Activated CD4-positive, alpha-beta memory T cell treated with anti-CD3 and anti-CD28 coated beads for 36 hours (primary cell): Measurements from ENCODE around the gene TMEM184A. TPM values are rescaled to one million over a fixed set of nuclear protein-coding genes. Genes with fewer than 3 reads are reported as not detected.

ENCODE experiments used
- CTCF ChIA-PET: fragments of 350-600 bp; sonication (Branson Sonifier 250); formaldehyde crosslinking; loops from one replicate; lab custom pipeline; 2021; ENCODE audit warnings: antibody characterized with exemption, inconsistent platforms; lab: Charles Lee
- POLR2A ChIA-PET: fragments of 350-600 bp; sonication (Branson Sonifier 250); formaldehyde crosslinking; loops from one replicate; lab custom pipeline; 2021; ENCODE audit warnings: antibody characterized with exemption; lab: Charles Lee
- DNase-seq: peaks from one replicate; pipeline ENCODE4 v3.0.0-alpha.2; 2020
- H3K27ac Mint-ChIP-seq: one replicate; pipeline ENCODE4 v1.8.0; 2021; ENCODE audit warnings: mixed read lengths
- H3K27me3 Mint-ChIP-seq: one replicate; pipeline ENCODE4 v1.8.0; 2021; ENCODE audit warnings: mixed read lengths
- H3K36me3 Mint-ChIP-seq: one replicate; pipeline ENCODE4 v1.8.0; 2021; ENCODE audit warnings: mixed read lengths
- H3K4me1 Mint-ChIP-seq: one replicate; pipeline ENCODE4 v1.8.0; 2021; ENCODE audit warnings: low read depth, mixed read lengths
- H3K4me3 Mint-ChIP-seq: one replicate; pipeline ENCODE4 v1.8.0; 2021; ENCODE audit warnings: mild to moderate bottlenecking, mixed read lengths
- H3K9me3 Mint-ChIP-seq: one replicate; pipeline ENCODE4 v1.8.0; 2021; ENCODE audit warnings: mixed read lengths
- intact Hi-C: fragments of 100-400 bp; cut with micrococcal nuclease; formaldehyde crosslinking; loops from one replicate; pipeline ENCODE4 v1.15.1; 2023
- total RNA-seq, 2 experiments: library from RNA; stranded (reverse); gene quantifications; one replicate each; pipeline ENCODE4 v1.2.3, GENCODE V29; 2021

Gene TMEM184A
- total RNA-seq, 2 experiments from 2014 or later = not detected

DNA sequence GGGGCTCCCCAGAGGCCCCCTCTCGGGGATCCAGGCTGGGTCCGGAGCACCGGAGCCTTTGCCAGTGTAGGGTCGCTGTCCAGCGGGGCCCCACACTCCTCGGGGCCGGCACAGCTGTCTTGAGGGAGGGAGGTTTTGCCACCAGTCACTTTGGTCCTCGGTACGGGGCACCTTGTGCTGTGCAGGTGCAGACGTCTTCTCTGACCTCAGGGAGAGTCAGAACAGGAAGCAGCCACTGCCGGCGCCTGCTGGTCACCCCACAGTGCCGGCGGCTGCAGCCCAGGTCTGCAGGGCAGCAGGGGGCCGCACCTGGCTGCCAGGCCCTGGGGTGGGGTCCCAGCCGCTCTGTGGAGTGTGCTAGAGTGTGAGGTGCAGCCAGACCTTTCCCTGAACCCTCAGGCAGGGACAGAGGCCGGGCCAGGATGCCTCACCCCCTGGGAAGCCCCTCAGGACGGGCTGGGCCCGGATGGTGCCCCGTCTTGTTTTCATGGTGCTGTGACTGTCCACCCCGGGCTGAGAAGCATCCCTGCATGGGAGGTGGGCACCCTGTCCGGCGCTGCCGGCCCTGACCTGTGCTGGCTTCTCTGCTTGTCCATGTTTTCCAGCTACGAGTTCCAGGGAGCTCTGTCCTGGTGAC is 17.3 kb downstream of the TMEM184A start:
- H3K4me3 Mint-ChIP-seq = no peak overlapping the region
- ChIA-PET CTCF (no interaction called here), POLR2A (no interaction called here)
- H3K9me3 Mint-ChIP-seq = no peaks in the 10 kb centered on the region
- peaks cover 10% of the 10 kb centered on the region for H3K4me1 Mint-ChIP-seq
- no peak overlapping the region for H3K27ac Mint-ChIP-seq
- H3K36me3 Mint-ChIP-seq = peaks cover 18% of the 10 kb centered on the region
- no peak for DNase-seq
- H3K27me3 Mint-ChIP-seq = no peaks in the 10 kb centered on the region
- intact Hi-C loops = no loop called here

DNA sequence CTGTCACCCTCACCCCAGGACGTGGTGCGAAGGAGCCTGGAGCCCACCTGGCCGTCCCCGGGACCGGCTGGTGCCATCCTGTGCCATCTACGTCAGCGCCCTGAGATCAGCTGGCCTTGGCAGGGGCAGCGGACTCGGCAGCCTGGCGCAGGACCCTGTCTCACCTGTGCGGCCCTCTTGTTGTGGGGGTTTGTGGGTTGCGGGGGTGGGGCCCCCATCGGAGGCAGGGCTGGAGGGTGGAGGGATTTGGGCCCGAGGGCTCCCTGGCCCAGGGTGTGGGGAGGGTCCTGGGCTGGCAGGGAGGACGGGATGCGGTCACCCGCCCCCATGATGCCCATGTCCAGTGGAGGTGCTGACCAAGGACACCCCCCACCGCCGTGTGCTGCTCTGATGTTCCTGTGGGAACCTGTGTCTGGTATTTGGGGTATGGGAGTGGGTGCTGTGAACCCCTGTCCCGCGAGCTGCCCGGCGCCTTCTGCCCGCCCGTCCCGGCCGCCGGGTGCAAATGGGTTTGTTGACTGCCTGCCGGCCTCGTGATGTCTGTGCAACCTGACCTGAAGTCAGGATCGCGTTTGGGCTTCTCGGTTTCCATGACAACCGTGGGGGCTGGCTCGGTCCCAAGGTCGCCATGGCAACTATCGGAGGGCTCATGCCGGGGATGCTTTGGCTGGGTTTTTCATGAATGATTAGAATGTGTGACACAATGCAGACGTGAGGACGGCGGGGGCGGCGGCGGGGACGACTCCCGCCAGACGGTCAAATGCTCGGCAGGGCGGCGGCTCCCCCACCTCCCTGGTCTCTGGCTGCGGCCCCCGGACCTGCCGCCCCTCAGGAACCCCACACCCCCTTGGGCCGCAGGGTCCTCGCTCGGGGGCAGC is 18.2 kb downstream of the TMEM184A start:
- POLR2A ChIA-PET = no interaction called here
- Mint-ChIP-seq H3K9me3 (no peaks in the 10 kb centered on the region), H3K27me3 (no peaks in the 10 kb centered on the region), H3K4me1 (peaks cover 19% of the 10 kb centered on the region), H3K36me3 (peaks cover 20% of the 10 kb centered on the region), H3K27ac (no peak overlapping the region), H3K4me3 (no peak overlapping the region)
- intact Hi-C loops = no loop called here
- CTCF ChIA-PET = no interaction called here
- no peak for DNase-seq

DNA sequence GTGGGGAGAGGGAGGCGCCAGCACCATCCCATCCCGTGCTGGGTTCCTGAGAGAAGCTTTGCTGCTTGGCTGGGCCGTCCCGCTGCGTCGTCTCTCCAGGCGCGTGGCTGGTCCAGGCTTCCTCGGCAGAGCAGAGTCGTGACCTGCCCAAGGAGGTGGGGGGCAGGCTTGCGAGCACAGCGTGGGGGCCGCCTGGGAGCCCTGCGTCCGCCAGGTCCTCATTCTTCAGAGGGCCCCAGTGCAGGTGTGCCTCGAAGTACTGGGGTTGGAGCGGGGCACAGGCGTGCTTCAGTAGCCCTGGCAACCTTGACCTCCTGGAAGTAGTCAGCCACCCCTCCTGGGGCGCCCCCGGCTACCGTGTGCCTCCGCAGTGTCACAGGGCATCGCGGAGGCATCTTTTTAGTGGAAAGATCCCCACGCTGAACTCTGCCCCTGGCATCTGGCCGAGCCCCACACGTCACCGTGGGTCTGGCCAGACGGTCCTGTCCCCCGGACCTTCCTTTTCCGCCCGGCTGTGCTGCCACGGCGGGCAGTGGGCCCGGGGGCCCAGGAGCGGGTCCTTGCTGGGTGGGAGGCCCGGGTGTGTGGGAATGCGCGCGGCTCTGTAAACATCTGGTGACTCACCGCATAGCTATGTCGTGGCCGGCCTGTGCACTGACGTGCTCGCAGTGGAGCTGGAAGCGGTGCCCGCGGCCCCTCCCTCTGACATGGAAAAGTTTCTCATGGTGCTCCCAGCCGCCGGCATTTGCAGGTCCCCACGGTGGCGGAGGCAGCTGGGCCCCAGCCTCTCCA is 19.1 kb downstream of the TMEM184A start:
- DNase-seq = no peak
- Mint-ChIP-seq H3K9me3 (no peaks in the 10 kb centered on the region), H3K4me1 (peaks cover 21% of the 10 kb centered on the region), H3K4me3 (no peak overlapping the region), H3K27me3 (no peaks in the 10 kb centered on the region), H3K36me3 (peaks cover 21% of the 10 kb centered on the region), H3K27ac (no peak overlapping the region)
- ChIA-PET CTCF (no interaction called here), POLR2A (no interaction called here)
- intact Hi-C loops = no loop called here

DNA sequence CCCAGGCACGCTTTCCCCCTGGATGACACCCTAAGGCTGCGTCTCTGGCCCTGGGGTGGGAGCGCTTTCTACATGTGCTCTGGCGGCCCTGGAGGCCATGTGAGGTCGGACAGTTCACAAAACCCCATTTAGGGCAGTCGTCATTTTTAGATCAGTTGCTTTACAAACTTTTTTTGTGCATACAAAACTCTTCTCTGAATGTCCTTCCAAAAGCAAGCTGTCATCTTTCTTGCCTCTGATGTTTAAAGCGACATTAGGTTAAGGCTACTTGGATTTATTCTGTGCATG is 19.6 kb downstream of the TMEM184A start:
- Mint-ChIP-seq H3K4me3 (no peak overlapping the region), H3K36me3 (peaks cover 20% of the 10 kb centered on the region), H3K4me1 (peaks cover 26% of the 10 kb centered on the region), H3K27me3 (no peaks in the 10 kb centered on the region), H3K27ac (no peak overlapping the region), H3K9me3 (no peaks in the 10 kb centered on the region)
- POLR2A ChIA-PET = no interaction called here
- CTCF ChIA-PET = no interaction called here
- intact Hi-C loops = no loop called here
- no peak for DNase-seq

DNA sequence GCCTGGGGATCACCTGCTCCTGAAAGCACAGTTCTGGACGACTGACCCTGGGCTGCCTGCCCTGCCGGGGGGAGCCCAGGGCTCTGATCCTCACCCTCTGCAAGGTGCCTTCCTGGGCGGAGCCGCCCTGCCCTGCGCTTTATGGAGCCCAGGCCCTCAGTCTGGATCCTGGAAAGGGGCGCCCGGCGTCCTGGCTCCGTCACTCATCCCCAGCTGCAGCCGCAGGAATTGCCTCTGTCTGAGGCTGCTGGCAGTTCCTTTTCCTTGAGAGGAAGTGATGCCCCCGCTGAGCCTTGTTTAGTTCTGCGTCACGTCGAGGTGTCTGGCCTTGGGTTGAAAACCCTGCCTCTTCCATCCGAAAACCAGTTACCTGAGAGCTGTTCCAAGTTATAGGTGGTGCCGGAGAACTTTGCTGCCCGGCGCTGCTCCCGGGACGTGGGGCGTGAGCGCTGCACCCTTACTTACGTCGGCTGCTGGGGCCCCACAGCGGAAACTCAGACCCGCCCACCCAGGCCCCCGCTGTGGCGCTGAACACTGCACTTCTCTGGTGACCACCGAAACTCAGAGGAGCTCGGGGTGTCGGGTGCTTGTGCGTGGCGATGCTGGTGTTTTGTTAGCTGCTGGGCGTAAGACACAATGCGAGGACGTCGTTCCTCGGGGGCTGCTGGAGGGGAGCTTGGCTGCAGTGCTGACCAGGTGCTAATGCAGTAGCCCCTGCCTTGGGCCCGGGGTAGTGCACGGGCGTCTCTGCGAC is 20.1 kb downstream of the TMEM184A start:
- intact Hi-C loops = no loop called here
- Mint-ChIP-seq H3K27ac (no peak overlapping the region), H3K4me3 (no peak overlapping the region), H3K4me1 (peaks cover 26% of the 10 kb centered on the region), H3K36me3 (peaks cover 15% of the 10 kb centered on the region), H3K27me3 (no peaks in the 10 kb centered on the region), H3K9me3 (no peaks in the 10 kb centered on the region)
- DNase-seq = no peak
- ChIA-PET POLR2A (interaction anchor here (1.5 kb wide), 1 partner anchor 11 kb away, joined by 3 read pairs; no protein-coding TSS in a partner anchor), CTCF (interaction anchor here (0.9 kb wide), 1 partner anchor 43 kb away, joined by 3 read pairs; no protein-coding TSS in a partner anchor)

DNA sequence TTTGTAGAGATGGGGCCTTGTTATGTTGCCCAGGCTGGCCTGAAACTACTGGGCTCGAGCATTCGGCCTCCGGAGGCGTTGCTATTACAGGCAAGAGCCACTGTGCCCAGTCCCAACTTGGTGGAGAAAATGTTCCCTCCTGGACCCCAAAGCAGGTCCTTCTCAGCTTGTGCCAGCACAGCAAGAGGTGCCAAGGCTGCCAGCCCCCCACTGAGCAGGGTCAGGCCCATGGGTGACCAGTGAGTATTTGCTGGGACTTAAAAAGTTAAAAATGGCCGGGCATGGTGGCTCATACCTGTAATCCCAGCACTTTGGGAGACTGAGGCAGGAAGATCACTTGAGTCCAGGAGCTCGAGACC is 20.9 kb downstream of the TMEM184A start:
- DNase-seq = no peak
- POLR2A ChIA-PET = interaction anchor here (0.7 to 1.5 kb wide), 2 partner anchors 12 to 316 kb away, joined by 3 to 6 read pairs; no protein-coding TSS in a partner anchor
- intact Hi-C loops = no loop called here
- Mint-ChIP-seq H3K27ac (no peak overlapping the region), H3K4me1 (peaks cover 26% of the 10 kb centered on the region), H3K36me3 (peaks cover 14% of the 10 kb centered on the region), H3K9me3 (no peaks in the 10 kb centered on the region), H3K27me3 (no peaks in the 10 kb centered on the region), H3K4me3 (no peak overlapping the region)
- CTCF ChIA-PET = interaction anchor here (0.9 kb wide), 1 partner anchor 44 kb away, joined by 3 read pairs; no protein-coding TSS in a partner anchor

DNA sequence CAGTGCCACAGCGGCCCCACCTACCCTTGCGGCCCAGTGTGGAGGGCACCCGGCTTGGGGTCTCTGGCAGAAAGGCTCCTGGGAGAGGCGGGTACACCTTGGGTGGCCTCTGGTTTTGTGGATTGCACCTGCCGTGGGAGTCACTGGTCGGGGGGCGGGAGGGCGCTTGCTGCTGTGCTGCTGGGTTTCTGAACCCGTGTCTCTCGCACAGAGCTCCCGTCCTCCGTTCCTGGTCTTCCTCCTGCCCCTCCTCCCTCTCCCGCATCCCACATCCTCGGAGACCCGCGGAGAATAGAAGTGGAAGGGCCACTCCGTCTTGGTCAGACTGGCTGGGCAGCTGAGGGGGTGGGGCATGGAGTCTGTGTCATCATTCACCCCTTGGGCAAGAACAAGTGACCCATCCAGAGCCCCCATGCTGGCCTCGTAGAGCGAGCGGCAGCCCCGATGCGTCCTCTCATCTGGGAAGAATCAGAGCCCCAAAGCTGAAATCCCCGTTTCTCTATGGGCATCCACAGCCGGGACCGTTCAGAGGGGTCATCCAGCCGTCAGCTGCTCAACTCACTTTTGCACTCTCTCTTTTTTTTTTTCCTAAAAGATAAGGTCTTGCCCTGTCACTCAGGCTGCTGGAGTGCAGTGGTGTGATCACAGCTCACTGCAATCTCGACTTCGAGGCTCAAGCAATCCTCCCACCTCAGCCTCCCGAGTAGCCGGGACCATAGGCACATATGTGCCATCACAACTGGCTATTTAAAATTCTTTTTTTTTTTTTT is 21.5 kb downstream of the TMEM184A start:
- H3K4me1 Mint-ChIP-seq = peaks cover 26% of the 10 kb centered on the region
- no peak for DNase-seq
- H3K27me3 Mint-ChIP-seq = no peaks in the 10 kb centered on the region
- no peaks in the 10 kb centered on the region for H3K9me3 Mint-ChIP-seq
- no peak overlapping the region for H3K4me3 Mint-ChIP-seq
- no peak overlapping the region for H3K27ac Mint-ChIP-seq
- ChIA-PET POLR2A (interaction anchor here (0.7 to 1.5 kb wide), 2 partner anchors 13 to 316 kb away, joined by 3 to 6 read pairs; no protein-coding TSS in a partner anchor), CTCF (interaction anchor here (0.9 kb wide), 1 partner anchor 45 kb away, joined by 3 read pairs; no protein-coding TSS in a partner anchor)
- intact Hi-C loops = loop anchor here (5.0 kb wide), 1 partner anchor 77 kb away; the partner anchor contains the start of gene MICALL2
- peaks cover 9% of the 10 kb centered on the region for H3K36me3 Mint-ChIP-seq

DNA sequence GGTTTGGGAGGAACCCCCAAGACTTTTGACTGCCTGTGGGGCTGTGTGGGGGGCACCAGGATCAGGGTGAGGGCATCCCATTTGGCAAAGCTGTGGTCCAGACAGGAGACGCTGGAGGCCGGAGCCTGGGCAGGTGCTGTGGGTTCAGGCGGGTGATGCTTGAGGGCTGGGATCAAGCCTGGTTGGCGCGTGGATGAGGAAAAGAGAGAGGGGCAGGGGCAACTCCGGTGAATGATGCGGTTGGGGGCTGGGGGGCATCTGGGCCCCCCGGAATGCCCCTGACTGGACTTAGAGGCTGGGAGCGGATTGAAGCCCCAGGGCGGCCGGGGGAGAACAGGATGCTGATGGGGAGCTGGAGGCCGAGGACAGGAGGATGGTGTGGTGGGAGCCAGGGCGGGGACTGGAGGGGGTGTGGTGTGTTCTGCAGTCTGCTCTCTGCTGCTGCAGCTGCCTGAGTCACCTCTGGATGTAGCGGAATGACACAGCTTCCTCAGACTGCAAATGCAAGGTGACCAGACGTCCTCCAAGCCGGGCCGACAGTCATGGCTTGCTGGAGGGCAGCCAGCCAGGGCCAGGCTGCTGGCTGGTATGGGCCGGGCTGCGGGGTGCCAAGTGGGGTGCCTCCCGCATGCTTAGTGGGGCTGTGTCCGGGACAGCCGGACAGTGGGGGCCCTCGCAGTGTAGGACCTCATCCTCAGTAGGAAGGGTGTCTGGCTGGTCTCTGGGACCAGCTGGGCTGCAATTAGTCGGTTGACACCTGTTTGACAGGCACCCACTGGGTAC is 22.3 kb downstream of the TMEM184A start:
- Mint-ChIP-seq H3K4me1 (peaks cover 26% of the 10 kb centered on the region), H3K36me3 (peaks cover 9% of the 10 kb centered on the region), H3K27me3 (no peaks in the 10 kb centered on the region), H3K27ac (peak overlapping the region; percentile 82), H3K9me3 (no peaks in the 10 kb centered on the region), H3K4me3 (peak overlapping the region; percentile 81)
- intact Hi-C loops = loop anchor here (2.0 to 5.0 kb wide), 2 partner anchors 35 to 76 kb away; partner anchors contain the start of gene MICALL2
- DNase-seq = peak; percentile 72
- POLR2A ChIA-PET = interaction anchor here (0.8 to 1.2 kb wide), 3 partner anchors 15 to 35 kb away, joined by 3 to 4 read pairs (median 3); no protein-coding TSS in a partner anchor
- CTCF ChIA-PET = interaction anchor here (1.1 kb wide), 1 partner anchor 59 kb away, joined by 4 read pairs; no protein-coding TSS in a partner anchor

DNA sequence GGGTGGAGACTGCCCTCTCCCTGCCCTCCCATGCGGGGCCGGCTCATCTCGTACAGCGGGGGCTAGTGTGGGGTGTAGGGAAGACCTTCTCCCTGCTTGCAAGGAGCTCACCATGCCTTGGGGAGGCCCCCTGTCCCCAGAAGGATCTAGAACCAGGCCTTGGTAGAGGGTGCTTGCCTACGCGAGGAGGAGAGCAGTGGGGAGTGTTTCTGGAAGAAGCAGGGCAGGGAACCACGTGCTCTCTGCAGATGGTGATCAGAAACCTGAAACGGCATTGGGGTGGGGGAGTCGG is 22.8 kb downstream of the TMEM184A start:
- CTCF ChIA-PET = interaction anchor here (1.1 kb wide), 1 partner anchor 59 kb away, joined by 4 read pairs; no protein-coding TSS in a partner anchor
- no peaks in the 10 kb centered on the region for H3K27me3 Mint-ChIP-seq
- H3K9me3 Mint-ChIP-seq = no peaks in the 10 kb centered on the region
- no peak for DNase-seq
- peak overlapping the region; percentile 82 for H3K27ac Mint-ChIP-seq
- H3K4me1 Mint-ChIP-seq = peaks cover 26% of the 10 kb centered on the region
- intact Hi-C loops = loop anchor here (2.0 to 5.0 kb wide), 2 partner anchors 36 to 76 kb away; partner anchors contain the start of gene MICALL2
- peak overlapping the region; percentile 81 for H3K4me3 Mint-ChIP-seq
- POLR2A ChIA-PET = interaction anchor here (0.8 to 1.2 kb wide), 3 partner anchors 15 to 35 kb away, joined by 3 to 4 read pairs (median 3); no protein-coding TSS in a partner anchor
- H3K36me3 Mint-ChIP-seq = peaks cover 9% of the 10 kb centered on the region
